ENCODE measurements around the gene CDPF1. TPM values are rescaled to one million over a fixed set of nuclear protein-coding genes. Genes with fewer than 3 reads are reported as not detected.

The CDPF1 gene
- total RNA-seq, 1 experiment from 2014 or later = 8.1 TPM

GRCh38 chr22:46275455-46276122 lies 25.5 kb upstream of the CDPF1 start:
- no peak overlapping the region for H3K4me2 ChIP-seq (ENCODE audit: insufficient read depth, insufficient read length, low read length)
- no peak overlapping the region for H2BK12ac ChIP-seq (ENCODE audit: insufficient read length, low read depth, low read length)
- H3K27ac Mint-ChIP-seq = 0 out of 7 replicates have a peak overlapping the region, but pooled peaks of 1 of the 3 experiments have one; percentile 52
- no peak overlapping the region for H3K27ac ChIP-seq (ENCODE audit: insufficient read length, low read depth, low read length)
- H3K9me3 Mint-ChIP-seq = peaks cover 0 to 5% of the 10 kb centered on the region in 2 experiments; a peak in 1 of 5 replicates
- no peaks in the 10 kb centered on the region for H3K4me1 Mint-ChIP-seq
- no peak overlapping the region for H3K4ac ChIP-seq (ENCODE audit: low read depth, low read length)
- no peak overlapping the region for H4K8ac ChIP-seq (replicated peaks; ENCODE audit: insufficient read length, low read depth, low read length)
- no peak overlapping the region for H2BK15ac ChIP-seq (ENCODE audit: low read depth, low read length)
- TF ChIP-seq CTCF (conservative IDR thresholded peaks at IDR 0.05) = no peak
- H3K4me1 ChIP-seq (ENCODE audit: insufficient read depth, low read length) = no peaks in the 10 kb centered on the region
- no peak overlapping the region for H2AFZ ChIP-seq (ENCODE audit: low read length)
- H3K14ac ChIP-seq (ENCODE audit: insufficient read depth, low read length) = no peak overlapping the region
- WGBS (ENCODE audit: extremely low coverage, insufficient read length, low lambda C conversion rate) = no CpG with 5 or more reads among the region's 3 CpGs
- H3K27me3 Mint-ChIP-seq (ENCODE audit: low read depth) = no peaks in the 10 kb centered on the region
- DNase-seq = no peak
- H3K79me1 ChIP-seq (ENCODE audit: insufficient read depth, low read depth, low read length, poor library complexity, severe bottlenecking) = no peaks in the 10 kb centered on the region
- H3K56ac ChIP-seq (ENCODE audit: insufficient read length, low read depth, low read length) = no peak overlapping the region
- H3T11ph ChIP-seq (ENCODE audit: low read length) = no peak overlapping the region
- no peak overlapping the region for H2BK120ac ChIP-seq (ENCODE audit: low read depth, low read length, poor library complexity, severe bottlenecking)
- no peaks in the 10 kb centered on the region for H3K23me2 ChIP-seq (ENCODE audit: insufficient read length, low read depth, low read length, poor library complexity, severe bottlenecking)
- no peak overlapping the region for H3K4me3 Mint-ChIP-seq
- no peak overlapping the region for H2BK5ac ChIP-seq (ENCODE audit: insufficient read length, low read length)
- no peak overlapping the region for H4K91ac ChIP-seq (ENCODE audit: insufficient read length, low read depth, low read length)
- no peak overlapping the region for H3K9ac ChIP-seq (ENCODE audit: extremely low read depth, insufficient read length, low read length)
- H3K79me2 ChIP-seq (ENCODE audit: insufficient read depth, low read length) = no peaks in the 10 kb centered on the region
- no peaks in the 10 kb centered on the region for H4K20me1 ChIP-seq (ENCODE audit: control insufficient read depth, insufficient read depth, insufficient read length)
- peaks cover 22 to 55% (median 55%) of the 10 kb centered on the region in 3 experiments; a peak in 6 of 7 replicates for H3K36me3 Mint-ChIP-seq (ENCODE audit: insufficient read depth in 1 of 3, low read depth in 3 of 3)
- H3K23ac ChIP-seq (ENCODE audit: insufficient read length, low read depth, low read length) = no peak overlapping the region
- no peaks in the 10 kb centered on the region for H3K27me3 ChIP-seq (ENCODE audit: insufficient read depth, low read length)
- H3K18ac ChIP-seq (ENCODE audit: insufficient read length, low read depth, low read length) = no peak overlapping the region
- H4K5ac ChIP-seq (ENCODE audit: insufficient read length, low read depth, low read length) = no peak overlapping the region
- no peak overlapping the region for H2BK20ac ChIP-seq (ENCODE audit: low read depth, low read length, poor library complexity, severe bottlenecking)
- no peaks in the 10 kb centered on the region for H3K9me3 ChIP-seq (ENCODE audit: control insufficient read depth, low read depth, low read length)
- no peak overlapping the region for H2AK5ac ChIP-seq (ENCODE audit: insufficient read length, low read length)
